IMR-90 (cell line): ENCODE measurements around the gene PTBP2. TPM values are rescaled to one million over a fixed set of nuclear protein-coding genes. Genes with fewer than 3 reads are reported as not detected.

Experiments used
- ATAC-seq: fragments of 200-7000 bp; cut with Tn5 transposase; 2 replicates; pipeline ENCODE4 v1.9.1; 2020; ENCODE audit warnings: low read depth, mild to moderate bottlenecking, moderate library complexity
- BruUV-seq: library from RNA; stranded (reverse); fragments of 400-500 nt; replicated peaks from 2 replicates; lab custom pipeline; 2021; lab: Mats Ljungman, UMichigan
- CTCF ChIA-PET: fragments of 300-600 bp; formaldehyde crosslinking; extraction: SDS; loops from one replicate; lab custom pipeline; 2021; ENCODE audit warnings: antibody characterized with exemption; lab: Yijun Ruan, JAX
- POLR2A ChIA-PET: fragments of 300-600 bp; sonication (Branson Sonifier 250); formaldehyde crosslinking; loops from one replicate; lab custom pipeline; 2022; ENCODE audit warnings: antibody characterized with exemption; ENCODE audit not compliant: unreplicated experiment; lab: Charles Lee
- DNase-seq: peaks from one replicate; pipeline ENCODE4 v3.0.0; 2013
- H2AFZ ChIP-seq: replicated peaks from 2 replicates; pipeline ENCODE3; 2013; ENCODE audit warnings: low read length, mild to moderate bottlenecking; ENCODE audit not compliant: poor library complexity
- H2AK5ac ChIP-seq: 2 replicates; pipeline ENCODE4 v1.6.1; 2013; ENCODE audit warnings: low read depth, low read length, inconsistent platforms
- H2AK9ac ChIP-seq: replicated peaks from 2 replicates; pipeline ENCODE3; 2013; ENCODE audit warnings: mild to moderate bottlenecking, low read depth, low read length, moderate library complexity; ENCODE audit not compliant: poor library complexity
- H2BK120ac ChIP-seq: 2 replicates; pipeline ENCODE4 v1.6.1; 2013; ENCODE audit warnings: low read depth, low read length, inconsistent platforms
- H2BK15ac ChIP-seq: 3 replicates; pipeline ENCODE4 v1.6.1; 2013; ENCODE audit warnings: low read depth, low read length, inconsistent platforms
- H2BK20ac ChIP-seq: 2 replicates; pipeline ENCODE4 v1.6.1; 2013; ENCODE audit warnings: low read depth, mild to moderate bottlenecking, inconsistent platforms, low read length, moderate library complexity
- H2BK5ac ChIP-seq: 2 replicates; pipeline ENCODE4 v1.6.1; 2013; ENCODE audit warnings: mild to moderate bottlenecking, low read depth, low read length, inconsistent platforms; ENCODE audit not compliant: poor library complexity, severe bottlenecking
- H3K14ac ChIP-seq: replicated peaks from 2 replicates; pipeline ENCODE4 v1.6.1; 2013; ENCODE audit warnings: low read depth, low read length, inconsistent platforms
- H3K18ac ChIP-seq: 2 replicates; pipeline ENCODE4 v1.6.1; 2013; ENCODE audit warnings: low read depth, low read length, control low read depth
- H3K23ac ChIP-seq: 2 replicates; pipeline ENCODE4 v1.6.1; 2013; ENCODE audit warnings: low read depth, low read length, inconsistent platforms
- H3K27ac ChIP-seq: 2 replicates; pipeline ENCODE4 v1.5.1; 2013; ENCODE audit warnings: mild to moderate bottlenecking, control low read depth, low read length; ENCODE audit not compliant: insufficient read depth
- H3K27me3 ChIP-seq: 2 replicates; pipeline ENCODE4 v1.6.1; 2013; ENCODE audit warnings: low read length; ENCODE audit not compliant: control insufficient read depth, insufficient read depth
- H3K36me3 ChIP-seq: 2 replicates; pipeline ENCODE4 v1.6.1; 2013; ENCODE audit warnings: low read length, mixed read lengths; ENCODE audit not compliant: control insufficient read depth, insufficient read depth
- H3K4ac ChIP-seq: 2 replicates; pipeline ENCODE4 v1.6.1; 2013; ENCODE audit warnings: low read depth, low read length, inconsistent platforms
- H3K4me1 ChIP-seq: 2 replicates; pipeline ENCODE4 v1.6.1; 2013; ENCODE audit warnings: low read length, mixed read lengths; ENCODE audit not compliant: control insufficient read depth, insufficient read depth
- H3K4me2 ChIP-seq: 2 replicates; pipeline ENCODE4 v1.6.1; 2013; ENCODE audit warnings: low read depth, mild to moderate bottlenecking, control low read depth, low read length, moderate library complexity
- H3K4me3 ChIP-seq: 2 replicates; pipeline ENCODE4 v1.5.1; 2013; ENCODE audit warnings: low read depth, mild to moderate bottlenecking, control low read depth, low read length, moderate library complexity; ENCODE audit not compliant: insufficient read depth
- H3K56ac ChIP-seq: 2 replicates; pipeline ENCODE4 v1.6.1; 2013; ENCODE audit warnings: low read length, inconsistent platforms; ENCODE audit not compliant: insufficient read depth; ENCODE audit errors: extremely low read depth
- H3K79me1 ChIP-seq, 2 experiments: 2 replicates each; pipeline ENCODE4 v1.6.1; 2013; ENCODE audit warnings: low read length in 2 of 2, inconsistent platforms in 1 of 2, low read depth in 1 of 2
- H3K9ac ChIP-seq: 2 replicates; pipeline ENCODE4 v1.6.1; 2013; ENCODE audit warnings: low read depth, low read length, control low read depth
- H3K9me1 ChIP-seq: 2 replicates; pipeline ENCODE4 v1.6.1; 2013; ENCODE audit warnings: low read length, inconsistent platforms; ENCODE audit not compliant: insufficient read depth
- H3K9me3 ChIP-seq: 2 replicates; pipeline ENCODE4 v1.6.1; 2013; ENCODE audit warnings: low read length; ENCODE audit not compliant: control insufficient read depth, insufficient read depth
- H4K20me1 ChIP-seq: 2 replicates; pipeline ENCODE4 v1.6.1; 2013; ENCODE audit warnings: low read length, inconsistent platforms; ENCODE audit not compliant: insufficient read depth
- H4K5ac ChIP-seq: 2 replicates; pipeline ENCODE4 v1.6.1; 2013; ENCODE audit warnings: mild to moderate bottlenecking, low read depth, low read length, control low read depth
- H4K8ac ChIP-seq, 2 experiments: 2 replicates each; pipeline ENCODE4 v1.6.1; 2013; ENCODE audit warnings: low read depth in 2 of 2, low read length in 2 of 2, control low read depth in 1 of 2, inconsistent platforms in 1 of 2
- H4K91ac ChIP-seq: 2 replicates; pipeline ENCODE4 v1.6.1; 2013; ENCODE audit warnings: low read depth, low read length, inconsistent platforms; ENCODE audit not compliant: insufficient read depth
- BHLHE40 ChIP-seq: fragments of 150-350 bp; IDR thresholded peaks from 2 replicates; pipeline ENCODE4 v1.6.1; 2016; ENCODE audit warnings: mild to moderate bottlenecking, low read depth, low read length
- CEBPB ChIP-seq: IDR thresholded peaks from 2 replicates; pipeline ENCODE4 v1.6.1; 2012; ENCODE audit warnings: low read depth, low read length, improper control_type of control experiment
- CHD1 ChIP-seq: IDR thresholded peaks from 2 replicates; pipeline ENCODE4 v1.6.1; 2012; ENCODE audit warnings: low read depth, low read length, improper control_type of control experiment
- CTCF ChIP-seq: conservative IDR thresholded peaks from 2 replicates; pipeline ENCODE4 v1.5.1; 2012; ENCODE audit warnings: mild to moderate bottlenecking, low read depth, low read length, improper control_type of control experiment
- ELK1 ChIP-seq: fragments of 150-350 bp; IDR thresholded peaks from 2 replicates; pipeline ENCODE4 v1.6.1; 2016; ENCODE audit warnings: low read depth, mild to moderate bottlenecking, low read length, moderate library complexity, borderline replicate concordance
- FOS ChIP-seq: fragments of 150-350 bp; IDR thresholded peaks from 2 replicates; pipeline ENCODE4 v1.6.1; 2016; ENCODE audit warnings: low read depth, low read length
- MAFK ChIP-seq: IDR thresholded peaks from 2 replicates; pipeline ENCODE4 v1.6.1; 2012; ENCODE audit warnings: low read depth, low read length, improper control_type of control experiment
- MAZ ChIP-seq: IDR thresholded peaks from 2 replicates; pipeline ENCODE4 v1.6.1; 2012; ENCODE audit warnings: low read depth, mild to moderate bottlenecking, low read length, improper control_type of control experiment, moderate library complexity, borderline replicate concordance
- MXI1 ChIP-seq: IDR thresholded peaks from 2 replicates; pipeline ENCODE4 v1.6.1; 2012; ENCODE audit warnings: low read depth, mild to moderate bottlenecking, low read length, moderate library complexity, borderline replicate concordance
- NFE2L2 ChIP-seq: fragments of 150-350 bp; IDR thresholded peaks from 2 replicates; pipeline ENCODE4 v1.6.1; 2016; ENCODE audit warnings: low read depth, mild to moderate bottlenecking, low read length
- POLR2A ChIP-seq: IDR thresholded peaks from 2 replicates; pipeline ENCODE4 v1.6.1; 2012; ENCODE audit warnings: mild to moderate bottlenecking, low read depth, low read length
- RAD21 ChIP-seq: IDR thresholded peaks from 2 replicates; pipeline ENCODE4 v1.6.1; 2012; ENCODE audit warnings: low read length, improper control_type of control experiment
- RCOR1 ChIP-seq: IDR thresholded peaks from 2 replicates; pipeline ENCODE4 v1.6.1; 2012; ENCODE audit warnings: mild to moderate bottlenecking, low read length, improper control_type of control experiment; ENCODE audit not compliant: insufficient replicate concordance
- RFX5 ChIP-seq: IDR thresholded peaks from 2 replicates; pipeline ENCODE4 v1.8.0; 2012; ENCODE audit warnings: low read depth, mild to moderate bottlenecking, low read length, moderate library complexity
- SMC3 ChIP-seq: fragments of 150-350 bp; IDR thresholded peaks from 2 replicates; pipeline ENCODE4 v1.6.1; 2016; ENCODE audit warnings: low read depth, mild to moderate bottlenecking, antibody characterized with exemption, low read length, moderate library complexity
- USF2 ChIP-seq: fragments of 150-350 bp; IDR thresholded peaks from 2 replicates; pipeline ENCODE4 v1.6.1; 2017; ENCODE audit warnings: mild to moderate bottlenecking, antibody characterized with exemption, low read length, low read depth
- WGBS, 2 experiments: methylation state at CpG; one replicate each; pipeline versions ENCODE4 v1.1.5 to v1.1.7; 2013; ENCODE audit warnings: missing lambda C conversion rate in 2 of 2; ENCODE audit not compliant: insufficient read length in 1 of 2; ENCODE audit errors: extremely low coverage in 2 of 2; 5-methylcytosine and 5-hydroxymethylcytosine counted together
- dilution Hi-C: fragments of 300-500 bp; cut with HindIII; formaldehyde crosslinking; loops from one replicate; pipeline ENCODE4 v1.14.3; 2018; ENCODE audit warnings: low sequenced_read_pairs; ENCODE audit not compliant: unreplicated experiment
- in situ Hi-C: fragments of 300-500 bp; cut with MboI; formaldehyde crosslinking; loops from 3 replicates; pipeline ENCODE4 v1.14.3; 2019; ENCODE audit warnings: low sequenced_read_pairs, inconsistent platforms, mixed read lengths
- intact Hi-C: fragments of 100-400 bp; cut with micrococcal nuclease; formaldehyde crosslinking; loops from 2 replicates; pipeline ENCODE4 v1.10.0; 2022
- polyA plus RNA-seq, 3 experiments: library from polyadenylated mRNA; depleted of rRNA; stranded (reverse); fragments of >200 nt; gene quantifications; 2 replicates each; pipeline ENCODE4 v1.2.3, GENCODE V29; 2012; ENCODE audit warnings: low replicate concordance in 1 of 3
- total RNA-seq: library from RNA; depleted of rRNA; stranded (reverse); fragments of >200 nt; gene quantifications from 2 replicates; pipeline ENCODE4 v1.2.3, GENCODE V29; 2012

The PTBP2 gene
- total and polyA plus RNA-seq, 2 of the 4 experiments (the other 2 are of a cell fraction) = 9.7 to 37.8 TPM

GRCh38 chr1:96834986-96835385 is 113.4 kb downstream of the PTBP2 start:
- WGBS, 2 experiments = no CpG with 5 or more reads among the region's 2 CpGs

More at GRCh38 chr1:96834986-96835385, 113.4 kb downstream of the PTBP2 start:
- H3K9ac ChIP-seq = no peak overlapping the region
- ATAC-seq (no peak), DNase-seq (no peak)
- H2BK15ac ChIP-seq = no peak overlapping the region
- H2BK120ac ChIP-seq = no peak overlapping the region
- no peak overlapping the region for H3K27ac ChIP-seq
- H3K4me1 ChIP-seq = no peaks in the 10 kb centered on the region
- H3K23ac ChIP-seq = no peak overlapping the region
- no peak overlapping the region for H2AK9ac ChIP-seq
- H4K20me1 ChIP-seq = no peaks in the 10 kb centered on the region
- no peak overlapping the region for H2BK5ac ChIP-seq
- intact Hi-C loops = no loop called here
- dilution Hi-C loops = no loop called here
- no peaks in the 10 kb centered on the region for H3K9me1 ChIP-seq
- H4K8ac ChIP-seq = no peak overlapping the region
- no peak overlapping the region for H3K4ac ChIP-seq
- CTCF ChIA-PET = no interaction called here
- POLR2A ChIA-PET = no interaction called here
- H3K4me2 ChIP-seq = no peak overlapping the region
- no peak overlapping the region for H2AFZ ChIP-seq
- H3K4me3 ChIP-seq = no peak overlapping the region
- H4K91ac ChIP-seq = no peak overlapping the region
- TF ChIP-seq MAFK = no peak
- TF ChIP-seq USF2 = no peak
- no peak for TF ChIP-seq RCOR1
- TF ChIP-seq POLR2A = no peak
- no peak for TF ChIP-seq MAZ
- no peak for TF ChIP-seq CEBPB
- no peak for TF ChIP-seq FOS
- no peak for TF ChIP-seq SMC3
- TF ChIP-seq BHLHE40 = no peak
- TF ChIP-seq RAD21 = no peak
- TF ChIP-seq CHD1 = no peak
- TF ChIP-seq ELK1 = no peak
- TF ChIP-seq MXI1 = no peak
- TF ChIP-seq RFX5 = no peak
- no peak for TF ChIP-seq NFE2L2
- TF ChIP-seq CTCF = no peak
- BruUV-seq = no TSS peak
- H2BK20ac ChIP-seq = no peak overlapping the region
- H3K79me1 ChIP-seq = no peaks in the 10 kb centered on the region
- no peaks in the 10 kb centered on the region for H3K27me3 ChIP-seq
- no peak overlapping the region for H3K18ac ChIP-seq
- no peak overlapping the region for H4K5ac ChIP-seq
- H2AK5ac ChIP-seq = no peak overlapping the region
- H3K14ac ChIP-seq = no peak overlapping the region
- in situ Hi-C loops = no loop called here
- H3K9me3 ChIP-seq = no peaks in the 10 kb centered on the region
- H3K56ac ChIP-seq = no peak overlapping the region
- H3K36me3 ChIP-seq = no peaks in the 10 kb centered on the region
